H1 (cell line): ENCODE measurements around the gene RNF146.

Source experiments
- ATF3 ChIP-seq: IDR thresholded peaks from 2 replicates; pipeline ENCODE4 v1.6.1; 2011; ENCODE audit warnings: low read depth, mild to moderate bottlenecking, low read length; ENCODE audit not compliant: insufficient read depth
- BCL11A ChIP-seq, 2 experiments: IDR thresholded peaks; one replicate each; pipeline ENCODE4 v1.6.1; 2011; ENCODE audit warnings: low read depth in 2 of 2, low read length in 2 of 2, mild to moderate bottlenecking in 2 of 2
- CHD2 ChIP-seq: IDR thresholded peaks from 2 replicates; pipeline ENCODE4 v1.6.1; 2012; ENCODE audit warnings: low read length, improper control_type of control experiment
- GTF2F1 ChIP-seq: IDR thresholded peaks from 2 replicates; pipeline ENCODE4 v1.6.1; 2012; ENCODE audit warnings: low read depth, low read length, improper control_type of control experiment, borderline replicate concordance
- JUND ChIP-seq: IDR thresholded peaks from 2 replicates; pipeline ENCODE4 v1.6.1; 2011; ENCODE audit warnings: mild to moderate bottlenecking, improper control_type of control experiment, low read length
- KDM1A ChIP-seq: fragments of 200-600, 300-600 bp; sonication (generic); IDR thresholded peaks from 2 replicates; pipeline ENCODE4 v1.7.1; 2016; ENCODE audit warnings: mild to moderate bottlenecking, low read length, borderline replicate concordance
- PHF8 ChIP-seq: fragments of 200-600 bp; sonication (generic); conservative IDR thresholded peaks from 2 replicates; pipeline ENCODE4 v1.7.1; 2012; ENCODE audit warnings: low read depth, mild to moderate bottlenecking, inconsistent platforms, low read length, moderate library complexity
- POLR2A ChIP-seq, 2 experiments: IDR thresholded peaks; 1 replicate in 1 of 2; 2 replicates in 1 of 2; pipeline ENCODE4 v1.6.1; 2011; ENCODE audit warnings: low read depth in 2 of 2, low read length in 2 of 2, mild to moderate bottlenecking in 2 of 2; ENCODE audit errors: control extremely low read depth in 1 of 2
- SP1 ChIP-seq: IDR thresholded peaks from 2 replicates; pipeline ENCODE4 v1.6.1; 2011; ENCODE audit warnings: low read depth, low read length
- SUZ12 ChIP-seq: fragments of 200-600 bp; sonication (generic); IDR thresholded peaks from 2 replicates; pipeline ENCODE4 v1.6.1; 2012; ENCODE audit warnings: mild to moderate bottlenecking, inconsistent platforms, low read length, moderate library complexity, mixed read lengths
- TF ChIP-seq, protein P1 (sequence below): IDR thresholded peaks from 2 replicates; pipeline ENCODE4 v1.6.1; 2012; ENCODE audit warnings: inconsistent platforms
- TF ChIP-seq, protein P2 (sequence below), 3 experiments: IDR thresholded peaks; 1 replicate in 2 of 3; 2 replicates in 1 of 3; pipeline versions ENCODE4 v1.5.1 to v1.6.1; 2011; ENCODE audit warnings: low read length in 3 of 3, mild to moderate bottlenecking in 3 of 3, inconsistent platforms in 2 of 3, low read depth in 1 of 3, moderate library complexity in 1 of 3; ENCODE audit not compliant: insufficient read depth in 1 of 3; ENCODE audit errors: control extremely low read depth in 1 of 3
- TF ChIP-seq, protein P3 (sequence below): IDR thresholded peaks from 2 replicates; pipeline ENCODE4 v1.6.1; 2011; ENCODE audit warnings: low read length, improper control_type of control experiment

DNA sequence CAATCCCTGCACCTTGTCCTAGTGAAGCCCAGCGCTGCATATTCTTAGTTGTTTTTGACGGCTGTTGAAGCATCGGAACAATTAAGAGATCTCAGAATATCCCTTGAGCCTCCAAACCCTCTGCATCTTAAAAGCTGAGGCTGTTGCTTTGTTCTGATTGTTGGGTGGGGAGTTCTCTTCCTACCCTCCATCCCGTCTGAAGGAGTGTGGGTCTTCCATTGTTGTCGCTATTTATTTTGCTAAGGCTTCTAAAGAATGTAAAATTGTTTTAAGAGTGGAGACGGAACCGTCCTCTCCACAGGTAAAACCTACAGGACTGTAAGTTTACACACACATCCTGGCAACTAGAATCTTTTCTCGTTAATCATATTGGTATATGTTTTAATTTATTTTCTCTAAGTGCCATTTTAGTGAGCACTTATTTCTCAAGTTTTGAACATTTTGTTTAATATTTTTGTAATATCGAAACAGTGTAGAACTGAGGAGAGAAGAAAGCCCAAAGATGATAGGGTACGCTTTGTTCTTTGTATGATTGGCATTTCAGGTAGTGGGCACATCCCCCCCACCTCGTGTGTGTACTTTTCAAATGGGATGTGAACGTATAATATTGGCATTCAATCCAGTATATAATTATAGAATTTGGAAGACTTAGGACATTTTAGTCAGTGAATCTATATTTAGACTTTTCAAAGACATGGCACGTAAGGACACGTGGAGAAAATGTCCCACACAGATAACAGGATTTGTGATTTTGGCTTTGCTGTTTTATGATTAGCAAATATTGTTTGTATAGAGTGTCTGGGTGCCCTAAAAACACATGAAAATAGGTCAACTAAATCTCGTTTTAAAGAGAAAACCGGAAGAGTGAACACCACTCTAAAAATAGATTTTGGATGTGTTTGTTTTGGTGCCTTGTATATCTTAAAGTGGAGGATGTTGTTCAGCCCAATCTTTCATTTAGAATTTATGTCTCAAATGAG, 1.3 kb downstream of the RNF146 start:
- TF ChIP-seq POLR2A (IDR thresholded peaks at IDR 0.05; ENCODE audit: control extremely low read depth in 1 of 2, low read depth in 2 of 2, low read length in 2 of 2) (no peak), SP1 (no peak), BCL11A (IDR thresholded peaks at IDR 0.05; ENCODE audit: low read depth in 2 of 2, low read length in 2 of 2) (no peak), PHF8 (no peak), GTF2F1 (no peak), CHD2 (no peak), SUZ12 (no peak), KDM1A (no peak), JUND (no peak), ATF3 (no peak)
- TF ChIP-seq, protein P1, sequence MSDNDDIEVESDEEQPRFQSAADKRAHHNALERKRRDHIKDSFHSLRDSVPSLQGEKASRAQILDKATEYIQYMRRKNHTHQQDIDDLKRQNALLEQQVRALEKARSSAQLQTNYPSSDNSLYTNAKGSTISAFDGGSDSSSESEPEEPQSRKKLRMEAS, result no peak
- TF ChIP-seq, protein P2, sequence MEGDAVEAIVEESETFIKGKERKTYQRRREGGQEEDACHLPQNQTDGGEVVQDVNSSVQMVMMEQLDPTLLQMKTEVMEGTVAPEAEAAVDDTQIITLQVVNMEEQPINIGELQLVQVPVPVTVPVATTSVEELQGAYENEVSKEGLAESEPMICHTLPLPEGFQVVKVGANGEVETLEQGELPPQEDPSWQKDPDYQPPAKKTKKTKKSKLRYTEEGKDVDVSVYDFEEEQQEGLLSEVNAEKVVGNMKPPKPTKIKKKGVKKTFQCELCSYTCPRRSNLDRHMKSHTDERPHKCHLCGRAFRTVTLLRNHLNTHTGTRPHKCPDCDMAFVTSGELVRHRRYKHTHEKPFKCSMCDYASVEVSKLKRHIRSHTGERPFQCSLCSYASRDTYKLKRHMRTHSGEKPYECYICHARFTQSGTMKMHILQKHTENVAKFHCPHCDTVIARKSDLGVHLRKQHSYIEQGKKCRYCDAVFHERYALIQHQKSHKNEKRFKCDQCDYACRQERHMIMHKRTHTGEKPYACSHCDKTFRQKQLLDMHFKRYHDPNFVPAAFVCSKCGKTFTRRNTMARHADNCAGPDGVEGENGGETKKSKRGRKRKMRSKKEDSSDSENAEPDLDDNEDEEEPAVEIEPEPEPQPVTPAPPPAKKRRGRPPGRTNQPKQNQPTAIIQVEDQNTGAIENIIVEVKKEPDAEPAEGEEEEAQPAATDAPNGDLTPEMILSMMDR (IDR thresholded peaks at IDR 0.05; ENCODE audit: control extremely low read depth in 1 of 3, insufficient read depth in 1 of 3, low read depth in 1 of 3, low read length in 3 of 3), result no peak
- TF ChIP-seq, protein P3, sequence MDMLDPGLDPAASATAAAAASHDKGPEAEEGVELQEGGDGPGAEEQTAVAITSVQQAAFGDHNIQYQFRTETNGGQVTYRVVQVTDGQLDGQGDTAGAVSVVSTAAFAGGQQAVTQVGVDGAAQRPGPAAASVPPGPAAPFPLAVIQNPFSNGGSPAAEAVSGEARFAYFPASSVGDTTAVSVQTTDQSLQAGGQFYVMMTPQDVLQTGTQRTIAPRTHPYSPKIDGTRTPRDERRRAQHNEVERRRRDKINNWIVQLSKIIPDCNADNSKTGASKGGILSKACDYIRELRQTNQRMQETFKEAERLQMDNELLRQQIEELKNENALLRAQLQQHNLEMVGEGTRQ, result no peak
